Natural killer cell (primary cell): ENCODE results near the gene HDAC1. TPM values are rescaled to one million over a fixed set of nuclear protein-coding genes. Genes with fewer than 3 reads are reported as not detected.
"Not testable (repeated sequence)": the region's sequence is repeated elsewhere in the genome, so short reads cannot be mapped to it uniquely, and the experiment has no call there.

Source experiments
- ATAC-seq, 3 donors: fragments of 150-1000 bp in 2 of 3; fragments of 200-7000 bp in 1 of 3; cut with Tn5 transposase; 1 replicate in 1 of 3; 2 replicates in 2 of 3; pipeline ENCODE4 v1.10.0; 2021; ENCODE audit warnings: mild to moderate bottlenecking in 2 of 3, moderate library complexity in 2 of 3
- DNase-seq, 2 donors: peaks; one replicate each; pipeline versions ENCODE4 v3.0.0 to v3.0.0-alpha.2; 2013 to 2021; ENCODE audit warnings: mixed read lengths in 1 of 2
- H3K27ac ChIP-seq: one replicate; pipeline ENCODE4 v1.5.1; 2013; ENCODE audit warnings: mild to moderate bottlenecking, low read length
- H3K27me3 ChIP-seq: one replicate; pipeline ENCODE4 v1.6.1; 2013; ENCODE audit warnings: low read length; ENCODE audit not compliant: control insufficient read depth, insufficient read depth
- H3K36me3 ChIP-seq: one replicate; pipeline ENCODE4 v1.6.1; 2013; ENCODE audit warnings: low read length; ENCODE audit not compliant: control insufficient read depth, insufficient read depth
- H3K4me1 ChIP-seq: one replicate; pipeline ENCODE4 v1.6.1; 2013; ENCODE audit warnings: low read length; ENCODE audit not compliant: control insufficient read depth, insufficient read depth
- H3K4me3 ChIP-seq: one replicate; pipeline ENCODE4 v1.5.1; 2013; ENCODE audit warnings: low read length
- H3K9me3 ChIP-seq: one replicate; pipeline ENCODE4 v1.6.1; 2013; ENCODE audit warnings: low read length; ENCODE audit not compliant: control insufficient read depth, insufficient read depth
- H3K27ac Mint-ChIP-seq, 2 donors: one replicate each; pipeline ENCODE4 v1.8.0; 2022; ENCODE audit warnings: mild to moderate bottlenecking in 2 of 2, mixed read lengths in 2 of 2, moderate library complexity in 1 of 2
- H3K27me3 Mint-ChIP-seq, 2 donors: one replicate each; pipeline ENCODE4 v1.8.0; 2022; ENCODE audit warnings: low read depth in 2 of 2, mixed read lengths in 2 of 2
- H3K36me3 Mint-ChIP-seq: one replicate; pipeline ENCODE4 v1.8.0; 2022; ENCODE audit warnings: mixed read lengths
- H3K4me1 Mint-ChIP-seq, 2 donors: one replicate each; pipeline ENCODE4 v1.8.0; 2022; ENCODE audit warnings: mixed read lengths in 2 of 2
- H3K4me3 Mint-ChIP-seq: one replicate; pipeline ENCODE4 v1.8.0; 2022; ENCODE audit warnings: mild to moderate bottlenecking, moderate library complexity, mixed read lengths
- H3K9me3 Mint-ChIP-seq, 2 donors: one replicate each; pipeline ENCODE4 v1.8.0; 2022; ENCODE audit warnings: mixed read lengths in 2 of 2
- CTCF ChIP-seq: fragments of 200-600 bp; IDR thresholded peaks from one replicate; pipeline ENCODE4 v1.8.0; 2022; ENCODE audit warnings: antibody characterized with exemption
- WGBS: methylation state at CpG from one replicate; pipeline ENCODE4 v1.1.7; 2013; ENCODE audit warnings: missing lambda C conversion rate; ENCODE audit not compliant: insufficient coverage; 5-methylcytosine and 5-hydroxymethylcytosine counted together
- intact Hi-C: fragments of 100-400 bp; cut with micrococcal nuclease; formaldehyde crosslinking; loops from one replicate; pipeline ENCODE4 v1.14.2; 2022
- total RNA-seq, 4 donors: library from RNA; stranded (reverse); fragments of 120-200 nt in 1 of 4; gene quantifications; one replicate each; pipeline versions ENCODE4 v1.2.3 to v1.2.4, GENCODE V29; 2013 to 2022

HDAC1 gene
- total RNA-seq, 3 donors from 2014 or later (not counting 1 experiment from before 2014, with no cell fraction given), result 110 to 133 (median 125) TPM

DNA sequence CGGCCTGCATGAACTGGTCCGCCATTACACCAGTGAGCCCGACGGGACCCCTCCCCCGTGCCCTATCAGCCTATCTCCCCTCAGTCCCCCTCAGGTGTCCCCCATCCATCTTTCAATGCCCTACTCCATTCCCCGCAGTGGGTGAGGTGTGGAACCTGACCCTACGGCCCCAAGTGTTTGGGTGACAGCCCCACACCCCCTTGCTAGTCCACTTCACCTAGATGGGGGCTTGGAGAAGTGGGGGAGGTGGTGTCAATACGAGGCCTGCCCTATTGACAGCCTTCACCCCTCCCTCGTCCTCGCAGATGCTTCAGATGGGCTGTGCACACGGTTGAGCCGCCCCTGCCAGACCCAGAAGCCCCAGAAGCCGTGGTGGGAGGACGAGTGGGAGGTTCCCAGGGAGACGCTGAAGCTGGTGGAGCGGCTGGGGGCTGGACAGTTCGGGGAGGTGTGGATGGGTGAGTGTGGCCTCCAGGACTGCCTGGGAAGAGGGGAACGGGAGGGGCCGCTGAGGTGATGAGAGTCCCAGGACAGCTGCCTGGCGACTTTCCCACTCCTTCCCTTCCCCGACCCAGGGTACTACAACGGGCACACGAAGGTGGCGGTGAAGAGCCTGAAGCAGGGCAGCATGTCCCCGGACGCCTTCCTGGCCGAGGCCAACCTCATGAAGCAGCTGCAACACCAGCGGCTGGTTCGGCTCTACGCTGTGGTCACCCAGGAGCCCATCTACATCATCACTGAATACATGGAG lies 15.7 kb upstream of the HDAC1 start:
- H3K36me3 ChIP-seq, result peaks cover 66% of the 10 kb centered on the region
- Mint-ChIP-seq H3K9me3 (no peaks in the 10 kb centered on the region), H3K36me3 (peaks cover 12% of the 10 kb centered on the region), H3K4me1 (peaks cover 38 to 39% of the 10 kb centered on the region in 2 donors), H3K27me3 (no peaks in the 10 kb centered on the region), H3K27ac (peak overlapping the region in 1 of 2 donors; percentile 70), H3K4me3 (no peak overlapping the region)
- no peak for TF ChIP-seq CTCF
- 95% methylated on average over 28 of the region's 30 CpGs for WGBS
- H3K9me3 ChIP-seq, result no peaks in the 10 kb centered on the region
- intact Hi-C loops, result no loop called here
- no peaks in the 10 kb centered on the region for H3K27me3 ChIP-seq
- DNase-seq, result no peak
- H3K4me3 ChIP-seq, result no peak overlapping the region
- H3K27ac ChIP-seq, result no peak overlapping the region
- peaks cover 42% of the 10 kb centered on the region for H3K4me1 ChIP-seq
- ATAC-seq, result no peak

DNA sequence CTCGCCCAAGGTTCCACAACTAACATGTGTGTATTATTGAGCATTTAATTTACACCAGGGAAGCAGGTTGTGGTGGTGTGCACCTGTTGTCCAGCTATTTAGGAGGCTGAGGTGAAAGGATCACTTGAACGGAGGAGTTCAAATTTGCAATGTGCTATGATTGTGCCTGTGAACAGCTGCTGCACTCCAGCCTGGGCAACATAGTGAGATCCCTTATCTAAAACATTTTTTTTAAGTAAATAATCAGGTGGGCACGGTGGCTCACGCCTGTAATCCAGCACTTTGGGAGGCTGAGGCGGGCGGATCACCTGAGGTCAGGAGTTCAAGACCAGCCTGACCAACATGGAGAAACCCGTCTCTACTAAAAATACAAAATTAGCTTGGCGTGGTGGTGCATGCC lies 7.1 kb upstream of the HDAC1 start:
- H3K27ac Mint-ChIP-seq, H3K9me3 ChIP-seq, H3K27me3 ChIP-seq, H3K36me3 Mint-ChIP-seq, H3K27ac ChIP-seq, H3K4me1 ChIP-seq, H3K9me3 Mint-ChIP-seq, H3K27me3 Mint-ChIP-seq, H3K4me1 Mint-ChIP-seq, DNase-seq, intact Hi-C loops, ATAC-seq, H3K4me3 Mint-ChIP-seq, H3K4me3 ChIP-seq: not testable (repeated sequence)
- peaks cover 42% of the 10 kb centered on the region for H3K36me3 ChIP-seq
- 97% methylated on average over 8 of the region's 8 CpGs for WGBS

DNA sequence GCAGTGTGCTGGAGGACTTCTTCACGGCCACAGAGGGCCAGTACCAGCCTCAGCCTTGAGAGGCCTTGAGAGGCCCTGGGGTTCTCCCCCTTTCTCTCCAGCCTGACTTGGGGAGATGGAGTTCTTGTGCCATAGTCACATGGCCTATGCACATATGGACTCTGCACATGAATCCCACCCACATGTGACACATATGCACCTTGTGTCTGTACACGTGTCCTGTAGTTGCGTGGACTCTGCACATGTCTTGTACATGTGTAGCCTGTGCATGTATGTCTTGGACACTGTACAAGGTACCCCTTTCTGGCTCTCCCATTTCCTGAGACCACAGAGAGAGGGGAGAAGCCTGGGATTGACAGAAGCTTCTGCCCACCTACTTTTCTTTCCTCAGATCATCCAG lies 6.2 kb upstream of the HDAC1 start:
- no peak overlapping the region for H3K4me3 Mint-ChIP-seq
- intact Hi-C loops, result no loop called here
- DNase-seq (no peak), ATAC-seq (peak in 1 of 3 donors; percentile 17)
- H3K27ac Mint-ChIP-seq, result no peak overlapping the region
- no peaks in the 10 kb centered on the region for H3K4me1 ChIP-seq
- H3K27me3 ChIP-seq, result no peaks in the 10 kb centered on the region
- no peaks in the 10 kb centered on the region for H3K27me3 Mint-ChIP-seq
- H3K9me3 Mint-ChIP-seq, result no peaks in the 10 kb centered on the region
- H3K4me1 Mint-ChIP-seq, result no peaks in the 10 kb centered on the region
- TF ChIP-seq CTCF, result no peak
- WGBS, result 98% methylated on average over 3 of the region's 3 CpGs
- no peak overlapping the region for H3K4me3 ChIP-seq
- H3K9me3 ChIP-seq, result no peaks in the 10 kb centered on the region
- H3K27ac ChIP-seq, result no peak overlapping the region
- H3K36me3 ChIP-seq, result peaks cover 34% of the 10 kb centered on the region
- no peaks in the 10 kb centered on the region for H3K36me3 Mint-ChIP-seq

DNA sequence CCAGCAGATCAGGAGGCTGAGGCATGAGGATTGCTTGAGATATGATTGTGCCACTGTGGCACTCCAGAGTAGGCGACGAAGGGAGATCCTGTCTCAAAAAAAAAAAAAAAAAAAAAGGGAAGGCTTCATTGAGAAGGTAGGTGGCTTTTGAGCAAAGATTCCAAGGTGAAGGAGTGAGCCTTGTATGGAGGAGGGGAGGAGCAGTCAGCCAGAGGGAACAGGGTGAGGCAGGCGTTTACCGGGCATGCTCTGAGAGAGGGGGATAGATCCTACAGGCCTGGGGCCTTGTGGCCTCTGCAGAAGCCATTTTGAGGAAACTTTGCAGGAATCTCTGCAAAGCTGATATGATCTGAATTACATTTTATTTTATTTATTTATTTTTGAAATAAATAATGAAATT lies 5.1 kb upstream of the HDAC1 start:
- Mint-ChIP-seq H3K27ac (peak overlapping the region in 1 of 2 donors; percentile 59), H3K9me3 (no peaks in the 10 kb centered on the region), H3K27me3 (no peaks in the 10 kb centered on the region), H3K4me3 (no peak overlapping the region), H3K36me3 (no peaks in the 10 kb centered on the region), H3K4me1 (peaks cover 5 to 7% of the 10 kb centered on the region in 2 donors)
- intact Hi-C loops, result no loop called here
- no peak overlapping the region for H3K27ac ChIP-seq
- H3K27me3 ChIP-seq, result no peaks in the 10 kb centered on the region
- H3K36me3 ChIP-seq, result peaks cover 24% of the 10 kb centered on the region
- 98% methylated on average over 4 of the region's 4 CpGs for WGBS
- H3K4me1 ChIP-seq, result peaks cover 10% of the 10 kb centered on the region
- ATAC-seq, result no peak
- no peak overlapping the region for H3K4me3 ChIP-seq
- H3K9me3 ChIP-seq, result no peaks in the 10 kb centered on the region
- DNase-seq, result no peak
- TF ChIP-seq CTCF, result no peak
